22Rv1 (cell line): ENCODE data around the gene GPC5.

Experiments
- ZFX ChIP-seq: fragments of 450-650 bp; IDR thresholded peaks from 2 replicates; pipeline ENCODE4 v1.6.1; 2017; ENCODE audit warnings: antibody characterized with exemption, borderline replicate concordance
- TF ChIP-seq, protein P1 (sequence below): fragments of 450-650 bp; IDR thresholded peaks from 2 replicates; pipeline ENCODE4 v1.5.1; 2017; ENCODE audit warnings: mild to moderate bottlenecking

DNA sequence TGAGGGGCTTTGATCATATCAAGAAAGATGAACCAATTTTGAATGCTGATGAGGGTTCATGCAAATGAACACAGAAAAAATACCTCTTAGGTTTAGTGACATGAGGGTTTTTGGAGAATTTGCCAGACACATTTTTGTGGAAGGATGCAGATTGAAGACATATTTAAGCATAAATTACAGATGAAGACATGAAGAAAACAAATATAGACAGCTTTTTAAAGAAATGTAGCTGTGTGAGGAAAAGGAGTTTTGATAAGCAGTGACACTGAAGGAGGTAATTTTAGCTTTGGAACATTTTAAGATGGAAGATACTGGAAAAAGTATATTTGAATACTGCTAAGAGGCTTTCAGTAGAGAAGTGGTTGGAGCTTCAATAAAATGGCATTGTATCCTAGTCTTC, 1017.4 kb downstream of the GPC5 start:
- TF ChIP-seq, protein P1, sequence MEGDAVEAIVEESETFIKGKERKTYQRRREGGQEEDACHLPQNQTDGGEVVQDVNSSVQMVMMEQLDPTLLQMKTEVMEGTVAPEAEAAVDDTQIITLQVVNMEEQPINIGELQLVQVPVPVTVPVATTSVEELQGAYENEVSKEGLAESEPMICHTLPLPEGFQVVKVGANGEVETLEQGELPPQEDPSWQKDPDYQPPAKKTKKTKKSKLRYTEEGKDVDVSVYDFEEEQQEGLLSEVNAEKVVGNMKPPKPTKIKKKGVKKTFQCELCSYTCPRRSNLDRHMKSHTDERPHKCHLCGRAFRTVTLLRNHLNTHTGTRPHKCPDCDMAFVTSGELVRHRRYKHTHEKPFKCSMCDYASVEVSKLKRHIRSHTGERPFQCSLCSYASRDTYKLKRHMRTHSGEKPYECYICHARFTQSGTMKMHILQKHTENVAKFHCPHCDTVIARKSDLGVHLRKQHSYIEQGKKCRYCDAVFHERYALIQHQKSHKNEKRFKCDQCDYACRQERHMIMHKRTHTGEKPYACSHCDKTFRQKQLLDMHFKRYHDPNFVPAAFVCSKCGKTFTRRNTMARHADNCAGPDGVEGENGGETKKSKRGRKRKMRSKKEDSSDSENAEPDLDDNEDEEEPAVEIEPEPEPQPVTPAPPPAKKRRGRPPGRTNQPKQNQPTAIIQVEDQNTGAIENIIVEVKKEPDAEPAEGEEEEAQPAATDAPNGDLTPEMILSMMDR: no peak
- TF ChIP-seq ZFX: no peak
